Fibroblast of villous mesenchyme (primary cell): ENCODE results near the gene ZNF862. TPM values are rescaled to one million over a fixed set of nuclear protein-coding genes. Genes with fewer than 3 reads are reported as not detected.

Source experiments
- DNase-seq: peaks from one replicate; pipeline ENCODE4 v3.0.0-alpha.2; 2010; ENCODE audit warnings: low read depth
- H3K4me3 ChIP-seq: 2 replicates; pipeline ENCODE4 v1.5.1; 2011; ENCODE audit warnings: low read depth, mild to moderate bottlenecking, low read length
- CTCF ChIP-seq: IDR thresholded peaks from 2 replicates; pipeline ENCODE4 v1.5.1; 2012; ENCODE audit warnings: low read depth, mild to moderate bottlenecking, low read length; ENCODE audit not compliant: insufficient read depth
- total RNA-seq: library from RNA; depleted of rRNA; stranded (reverse); fragments of >200 nt; gene quantifications from 2 replicates; pipeline ENCODE4 v1.2.3, GENCODE V29; 2012

Gene ZNF862
- total RNA-seq, 1 donor = 8.2 TPM

GRCh38 chr7:149833495-149834130 is 4.6 kb upstream of the ZNF862 start:
- DNase-seq = no peak
- no peak overlapping the region for H3K4me3 ChIP-seq
- TF ChIP-seq CTCF = no peak

- no peak for DNase-seq
- H3K4me3 ChIP-seq = no peak overlapping the region
- no peak for TF ChIP-seq CTCF
Observed at GRCh38 chr7:149834601-149835000, 3.6 kb upstream of the ZNF862 start.

GRCh38 chr7:149836434-149836833 is 1.7 kb upstream of the ZNF862 start:
- H3K4me3 ChIP-seq = no peak overlapping the region
- TF ChIP-seq CTCF = no peak
- no peak for DNase-seq

GRCh38 chr7:149837564-149838223 is 481 bp upstream of the ZNF862 start:
- no peak for TF ChIP-seq CTCF
- no peak overlapping the region for H3K4me3 ChIP-seq
- no peak for DNase-seq

- H3K4me3 ChIP-seq = peak overlapping the region; percentile 77
- DNase-seq = no peak
- no peak for TF ChIP-seq CTCF
Observed at GRCh38 chr7:149838992-149839408, 825 bp downstream of the ZNF862 start.

- no peak for DNase-seq
- TF ChIP-seq CTCF = no peak
- H3K4me3 ChIP-seq = no peak overlapping the region
Observed at GRCh38 chr7:149839933-149840332, 1.8 kb downstream of the ZNF862 start.
